ENCODE results near the gene NPB.

GRCh38 chr17:81898885-81899284 is 3.2 kb upstream of the NPB start:
- TF ChIP-seq CTCF (IDR thresholded peaks at IDR 0.05) (no peak), POLR2A (IDR thresholded peaks at IDR 0.05) (no peak), EP300 (IDR thresholded peaks at IDR 0.05) (no peak)

Data from ovary (tissue), 3 donors.